ENCODE results near the gene PHF10. TPM values are rescaled to one million over a fixed set of nuclear protein-coding genes. Genes with fewer than 3 reads are reported as not detected.

The PHF10 gene
- polyA plus RNA-seq, 1 of the 3 experiments (the other 2 are of a cell fraction), result 23.5 TPM

DNA sequence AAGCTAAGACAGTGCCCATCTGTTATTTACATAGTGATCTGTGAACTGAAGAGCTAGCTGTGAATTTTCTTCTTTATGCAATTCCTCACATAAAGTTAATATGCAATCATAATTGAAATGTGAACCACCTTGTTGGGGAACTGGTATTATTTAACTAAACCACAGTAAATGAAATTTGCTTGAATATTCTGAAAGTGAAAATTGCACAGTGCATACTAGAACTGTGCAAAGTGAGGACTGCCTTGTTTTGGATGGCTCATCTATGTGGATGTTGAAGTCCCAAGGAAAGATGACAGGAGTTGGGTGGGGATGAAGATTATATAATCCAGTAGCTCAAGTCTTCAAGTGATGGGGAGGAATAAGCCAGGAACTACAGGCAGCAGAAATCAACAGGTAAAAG is 5.7 kb upstream of the PHF10 start:
- Histone ChIP-seq H3K9me3 (no peaks in the 10 kb centered on the region), H3K4me2 (no peak overlapping the region), H3K4me3 (ENCODE audit: low read depth in 2 of 2, low read length in 1 of 2) (no peak overlapping the region), H3K36me3 (replicated peaks in 1 of 2; ENCODE audit: control insufficient read depth in 1 of 2, insufficient read depth in 2 of 2, low read length in 1 of 2) (no peaks in the 10 kb centered on the region), H4K20me1 (ENCODE audit: insufficient read depth) (no peaks in the 10 kb centered on the region), H3K27me3 (ENCODE audit: insufficient read depth) (no peaks in the 10 kb centered on the region), H3K27ac (ENCODE audit: low read depth in 2 of 2, low read length in 1 of 2) (no peak overlapping the region), H3K9me2 (no peaks in the 10 kb centered on the region), H2AFZ (ENCODE audit: low read depth) (no peak overlapping the region), H3K79me2 (ENCODE audit: insufficient read depth) (no peaks in the 10 kb centered on the region), H3K9ac (no peak overlapping the region), H3K4me1 (ENCODE audit: control insufficient read depth in 1 of 2, insufficient read depth in 2 of 2, low read depth in 1 of 2, low read length in 1 of 2) (peaks cover 0 to 8% of the 10 kb centered on the region in 2 experiments; a peak in 2 of 4 replicates), H3F3A (replicated peaks; ENCODE audit: insufficient read depth) (no peaks in the 10 kb centered on the region)
- ChIA-PET CTCF (no interaction called here), POLR2A (no interaction called here)
- TF ChIP-seq EZH2phosphoT487 (IDR thresholded peaks at IDR 0.05; ENCODE audit: borderline replicate concordance, low read depth) (no peak), GATA2 (CRISPR knock-in tag; IDR thresholded peaks at IDR 0.05) (no peak), FOSL2 (IDR thresholded peaks at IDR 0.05; ENCODE audit: borderline replicate concordance, low read depth) (no peak), RXRA (IDR thresholded peaks at IDR 0.05; ENCODE audit: borderline replicate concordance, low read depth) (no peak), MXI1 (IDR thresholded peaks at IDR 0.05; ENCODE audit: low read depth, low read length) (no peak), GABPA (IDR thresholded peaks at IDR 0.05; ENCODE audit: low read depth) (no peak)
- TF ChIP-seq, protein P1, sequence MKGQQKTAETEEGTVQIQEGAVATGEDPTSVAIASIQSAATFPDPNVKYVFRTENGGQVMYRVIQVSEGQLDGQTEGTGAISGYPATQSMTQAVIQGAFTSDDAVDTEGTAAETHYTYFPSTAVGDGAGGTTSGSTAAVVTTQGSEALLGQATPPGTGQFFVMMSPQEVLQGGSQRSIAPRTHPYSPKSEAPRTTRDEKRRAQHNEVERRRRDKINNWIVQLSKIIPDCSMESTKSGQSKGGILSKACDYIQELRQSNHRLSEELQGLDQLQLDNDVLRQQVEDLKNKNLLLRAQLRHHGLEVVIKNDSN (IDR thresholded peaks at IDR 0.05; ENCODE audit: borderline replicate concordance, low read depth), result no peak
- no peak for DNase-seq

DNA sequence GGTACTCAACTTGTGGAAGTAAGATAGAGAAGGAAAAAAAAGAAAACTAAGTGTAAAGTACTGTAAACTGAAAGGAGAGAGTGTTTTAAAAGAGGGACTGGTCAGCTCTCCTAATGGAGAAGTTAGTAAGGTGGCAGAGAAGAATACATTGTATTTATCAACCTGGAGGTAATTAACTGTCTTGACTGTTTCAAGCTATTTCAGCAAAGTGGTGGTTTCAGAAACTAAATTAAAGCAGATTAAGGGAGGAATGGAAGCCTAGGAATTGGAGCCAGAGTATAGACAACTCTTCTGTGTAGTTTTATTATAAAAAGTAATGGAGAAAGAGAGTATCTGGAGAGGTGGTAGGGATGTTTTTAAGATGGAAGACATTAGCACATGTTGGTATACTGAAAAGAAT is 2.7 kb upstream of the PHF10 start:
- Histone ChIP-seq H3F3A (replicated peaks; ENCODE audit: insufficient read depth) (peaks cover 11% of the 10 kb centered on the region), H2AFZ (ENCODE audit: low read depth) (no peak overlapping the region), H3K9ac (no peak overlapping the region), H3K4me3 (ENCODE audit: low read depth in 2 of 2, low read length in 1 of 2) (no peak overlapping the region), H3K79me2 (ENCODE audit: insufficient read depth) (peaks cover 16% of the 10 kb centered on the region), H3K9me3 (no peaks in the 10 kb centered on the region), H3K4me2 (no peak overlapping the region), H3K27me3 (ENCODE audit: insufficient read depth) (no peaks in the 10 kb centered on the region), H3K4me1 (ENCODE audit: control insufficient read depth in 1 of 2, insufficient read depth in 2 of 2, low read depth in 1 of 2, low read length in 1 of 2) (peaks cover 4 to 15% of the 10 kb centered on the region in 2 experiments; a peak in 3 of 4 replicates), H3K27ac (ENCODE audit: low read depth in 2 of 2, low read length in 1 of 2) (no peak overlapping the region), H4K20me1 (ENCODE audit: insufficient read depth) (peaks cover 11% of the 10 kb centered on the region), H3K9me2 (no peaks in the 10 kb centered on the region), H3K36me3 (replicated peaks in 1 of 2; ENCODE audit: control insufficient read depth in 1 of 2, insufficient read depth in 2 of 2, low read length in 1 of 2) (no peaks in the 10 kb centered on the region)
- TF ChIP-seq CHD2 (IDR thresholded peaks at IDR 0.05; ENCODE audit: low read length, partially characterized antibody) (no peak), YY1 (IDR thresholded peaks at IDR 0.05; ENCODE audit: low read depth) (no peak), GATA2 (CRISPR knock-in tag; IDR thresholded peaks at IDR 0.05) (no peak), GABPA (IDR thresholded peaks at IDR 0.05; ENCODE audit: low read depth) (no peak), FOSL2 (IDR thresholded peaks at IDR 0.05; ENCODE audit: borderline replicate concordance, low read depth) (no peak), NRF1 (IDR thresholded peaks at IDR 0.05; ENCODE audit: low read depth, low read length) (no peak), POLR2AphosphoS5 (IDR thresholded peaks at IDR 0.05; ENCODE audit: low read depth, low read length) (no peak), ELF1 (IDR thresholded peaks at IDR 0.05) (no peak), SIN3A (IDR thresholded peaks at IDR 0.05; ENCODE audit: borderline replicate concordance, low read depth, low read length) (no peak), RCOR1 (IDR thresholded peaks at IDR 0.05; ENCODE audit: low read length) (no peak), TEAD4 (IDR thresholded peaks at IDR 0.05; ENCODE audit: borderline replicate concordance, insufficient read depth) (no peak)
- TF ChIP-seq, protein P2, sequence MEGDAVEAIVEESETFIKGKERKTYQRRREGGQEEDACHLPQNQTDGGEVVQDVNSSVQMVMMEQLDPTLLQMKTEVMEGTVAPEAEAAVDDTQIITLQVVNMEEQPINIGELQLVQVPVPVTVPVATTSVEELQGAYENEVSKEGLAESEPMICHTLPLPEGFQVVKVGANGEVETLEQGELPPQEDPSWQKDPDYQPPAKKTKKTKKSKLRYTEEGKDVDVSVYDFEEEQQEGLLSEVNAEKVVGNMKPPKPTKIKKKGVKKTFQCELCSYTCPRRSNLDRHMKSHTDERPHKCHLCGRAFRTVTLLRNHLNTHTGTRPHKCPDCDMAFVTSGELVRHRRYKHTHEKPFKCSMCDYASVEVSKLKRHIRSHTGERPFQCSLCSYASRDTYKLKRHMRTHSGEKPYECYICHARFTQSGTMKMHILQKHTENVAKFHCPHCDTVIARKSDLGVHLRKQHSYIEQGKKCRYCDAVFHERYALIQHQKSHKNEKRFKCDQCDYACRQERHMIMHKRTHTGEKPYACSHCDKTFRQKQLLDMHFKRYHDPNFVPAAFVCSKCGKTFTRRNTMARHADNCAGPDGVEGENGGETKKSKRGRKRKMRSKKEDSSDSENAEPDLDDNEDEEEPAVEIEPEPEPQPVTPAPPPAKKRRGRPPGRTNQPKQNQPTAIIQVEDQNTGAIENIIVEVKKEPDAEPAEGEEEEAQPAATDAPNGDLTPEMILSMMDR (IDR thresholded peaks at IDR 0.05), result no peak
- TF ChIP-seq, protein P3, sequence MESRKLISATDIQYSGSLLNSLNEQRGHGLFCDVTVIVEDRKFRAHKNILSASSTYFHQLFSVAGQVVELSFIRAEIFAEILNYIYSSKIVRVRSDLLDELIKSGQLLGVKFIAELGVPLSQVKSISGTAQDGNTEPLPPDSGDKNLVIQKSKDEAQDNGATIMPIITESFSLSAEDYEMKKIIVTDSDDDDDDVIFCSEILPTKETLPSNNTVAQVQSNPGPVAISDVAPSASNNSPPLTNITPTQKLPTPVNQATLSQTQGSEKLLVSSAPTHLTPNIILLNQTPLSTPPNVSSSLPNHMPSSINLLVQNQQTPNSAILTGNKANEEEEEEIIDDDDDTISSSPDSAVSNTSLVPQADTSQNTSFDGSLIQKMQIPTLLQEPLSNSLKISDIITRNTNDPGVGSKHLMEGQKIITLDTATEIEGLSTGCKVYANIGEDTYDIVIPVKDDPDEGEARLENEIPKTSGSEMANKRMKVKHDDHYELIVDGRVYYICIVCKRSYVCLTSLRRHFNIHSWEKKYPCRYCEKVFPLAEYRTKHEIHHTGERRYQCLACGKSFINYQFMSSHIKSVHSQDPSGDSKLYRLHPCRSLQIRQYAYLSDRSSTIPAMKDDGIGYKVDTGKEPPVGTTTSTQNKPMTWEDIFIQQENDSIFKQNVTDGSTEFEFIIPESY (IDR thresholded peaks at IDR 0.05; ENCODE audit: borderline replicate concordance, low read depth), result no peak
- TF ChIP-seq, protein P4, sequence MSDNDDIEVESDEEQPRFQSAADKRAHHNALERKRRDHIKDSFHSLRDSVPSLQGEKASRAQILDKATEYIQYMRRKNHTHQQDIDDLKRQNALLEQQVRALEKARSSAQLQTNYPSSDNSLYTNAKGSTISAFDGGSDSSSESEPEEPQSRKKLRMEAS (IDR thresholded peaks at IDR 0.05; ENCODE audit: low read depth), result no peak
- TF ChIP-seq, protein P5, sequence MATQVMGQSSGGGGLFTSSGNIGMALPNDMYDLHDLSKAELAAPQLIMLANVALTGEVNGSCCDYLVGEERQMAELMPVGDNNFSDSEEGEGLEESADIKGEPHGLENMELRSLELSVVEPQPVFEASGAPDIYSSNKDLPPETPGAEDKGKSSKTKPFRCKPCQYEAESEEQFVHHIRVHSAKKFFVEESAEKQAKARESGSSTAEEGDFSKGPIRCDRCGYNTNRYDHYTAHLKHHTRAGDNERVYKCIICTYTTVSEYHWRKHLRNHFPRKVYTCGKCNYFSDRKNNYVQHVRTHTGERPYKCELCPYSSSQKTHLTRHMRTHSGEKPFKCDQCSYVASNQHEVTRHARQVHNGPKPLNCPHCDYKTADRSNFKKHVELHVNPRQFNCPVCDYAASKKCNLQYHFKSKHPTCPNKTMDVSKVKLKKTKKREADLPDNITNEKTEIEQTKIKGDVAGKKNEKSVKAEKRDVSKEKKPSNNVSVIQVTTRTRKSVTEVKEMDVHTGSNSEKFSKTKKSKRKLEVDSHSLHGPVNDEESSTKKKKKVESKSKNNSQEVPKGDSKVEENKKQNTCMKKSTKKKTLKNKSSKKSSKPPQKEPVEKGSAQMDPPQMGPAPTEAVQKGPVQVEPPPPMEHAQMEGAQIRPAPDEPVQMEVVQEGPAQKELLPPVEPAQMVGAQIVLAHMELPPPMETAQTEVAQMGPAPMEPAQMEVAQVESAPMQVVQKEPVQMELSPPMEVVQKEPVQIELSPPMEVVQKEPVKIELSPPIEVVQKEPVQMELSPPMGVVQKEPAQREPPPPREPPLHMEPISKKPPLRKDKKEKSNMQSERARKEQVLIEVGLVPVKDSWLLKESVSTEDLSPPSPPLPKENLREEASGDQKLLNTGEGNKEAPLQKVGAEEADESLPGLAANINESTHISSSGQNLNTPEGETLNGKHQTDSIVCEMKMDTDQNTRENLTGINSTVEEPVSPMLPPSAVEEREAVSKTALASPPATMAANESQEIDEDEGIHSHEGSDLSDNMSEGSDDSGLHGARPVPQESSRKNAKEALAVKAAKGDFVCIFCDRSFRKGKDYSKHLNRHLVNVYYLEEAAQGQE (IDR thresholded peaks at IDR 0.05; ENCODE audit: low read depth, low read length), result no peak
- TF ChIP-seq, protein P1 (IDR thresholded peaks at IDR 0.05; ENCODE audit: borderline replicate concordance, low read depth), result no peak
- DNase-seq, result no peak
- POLR2A ChIA-PET, result no interaction called here
- CTCF ChIA-PET, result no interaction called here

All from SK-N-SH (cell line).